Stimulated activated CD8-positive, alpha-beta memory T cell treated with anti-CD3 and anti-CD28 coated beads, Interleukin-2, amount 100 ng/mL, for 48 hours (primary cell): Measurements from ENCODE around the gene DAB2IP.
"Not testable (repeated sequence)": the region's sequence is repeated elsewhere in the genome, so short reads cannot be mapped to it uniquely, and the experiment has no call there.

ENCODE experiments used
- DNase-seq, 2 donors: peaks; one replicate each; pipeline ENCODE4 v3.0.0-alpha.2; 2020; ENCODE audit warnings: low read depth in 2 of 2

Gene DAB2IP

DNA sequence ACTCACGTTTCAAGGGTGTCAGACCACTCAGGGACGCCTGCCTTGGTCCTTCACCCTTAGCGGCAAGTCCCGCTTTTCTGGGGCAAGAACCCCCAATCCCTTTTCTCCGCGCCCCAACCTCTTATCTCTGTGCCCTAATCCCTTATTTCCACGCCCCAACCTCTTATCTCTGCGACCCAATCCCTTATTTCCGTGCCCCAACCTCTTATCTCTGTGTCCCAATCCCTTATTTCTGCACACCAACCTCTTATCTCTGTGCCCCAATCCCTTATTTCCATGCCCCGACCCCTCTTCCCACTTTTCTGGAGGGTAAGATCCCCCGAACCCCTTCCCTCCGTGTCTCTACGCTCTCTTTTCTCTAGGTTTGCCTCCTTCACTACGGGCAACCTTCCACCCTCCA is 139.4 kb downstream of the DAB2IP start:
- DNase-seq = no peak

DNA sequence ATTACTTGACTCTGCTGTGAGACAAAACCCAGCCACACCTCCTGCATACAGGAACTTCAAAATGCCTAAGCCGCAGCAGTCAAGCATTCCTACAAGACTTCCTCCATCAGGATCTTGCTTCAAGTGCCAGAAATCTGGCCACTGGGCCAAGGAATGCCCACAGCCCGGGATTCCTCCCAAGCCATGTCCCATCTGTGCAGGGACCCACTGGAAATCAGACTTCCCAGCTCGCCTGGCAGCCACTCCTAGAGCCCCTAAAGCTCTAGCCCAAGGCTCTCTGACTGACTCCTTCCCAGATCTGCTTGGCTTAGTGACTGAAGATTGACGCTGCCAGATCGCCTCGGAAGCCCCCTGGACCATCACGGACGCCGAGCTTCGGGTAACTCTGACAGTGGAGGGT is 141.0 kb downstream of the DAB2IP start:
- not testable (repeated sequence) for DNase-seq

DNA sequence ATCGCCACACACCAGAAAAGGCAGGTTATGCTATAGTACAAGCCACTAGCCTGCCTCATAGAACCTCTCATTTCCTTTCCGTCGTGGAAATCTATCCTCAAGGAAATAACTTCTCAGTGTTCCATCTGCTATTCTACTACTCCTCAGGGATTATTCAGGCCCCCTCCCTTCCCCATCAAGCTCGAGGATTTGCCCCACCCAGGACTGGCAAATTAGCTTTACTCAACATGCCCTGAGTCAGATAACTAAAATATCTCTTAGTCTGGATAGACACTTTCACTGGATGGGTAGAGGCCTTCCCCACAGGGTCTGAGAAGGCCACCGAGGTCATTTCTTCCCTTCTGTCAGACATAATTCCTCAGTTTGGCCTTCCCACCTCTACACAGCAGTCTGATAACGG is 142.9 kb downstream of the DAB2IP start:
- DNase-seq = not testable (repeated sequence)

DNA sequence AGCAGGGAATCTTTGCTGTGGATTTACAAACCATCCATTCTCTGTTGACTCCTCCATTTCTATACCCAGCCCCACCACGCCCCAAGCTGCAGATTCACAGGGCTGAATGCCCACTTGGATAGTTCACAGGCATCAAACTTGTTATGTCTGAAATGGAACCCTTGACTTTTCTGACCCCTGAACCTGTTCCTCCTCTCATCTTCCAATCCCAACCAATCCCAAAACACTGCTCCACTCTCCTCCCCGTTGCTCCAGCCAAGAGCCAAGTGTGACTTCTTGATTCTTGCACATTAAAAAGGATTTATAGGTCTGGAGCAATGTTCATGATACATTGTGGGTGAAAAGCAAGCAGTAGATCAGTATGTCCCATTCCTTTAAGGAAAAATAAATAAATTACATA is 145.6 kb downstream of the DAB2IP start:
- DNase-seq = no peak

DNA sequence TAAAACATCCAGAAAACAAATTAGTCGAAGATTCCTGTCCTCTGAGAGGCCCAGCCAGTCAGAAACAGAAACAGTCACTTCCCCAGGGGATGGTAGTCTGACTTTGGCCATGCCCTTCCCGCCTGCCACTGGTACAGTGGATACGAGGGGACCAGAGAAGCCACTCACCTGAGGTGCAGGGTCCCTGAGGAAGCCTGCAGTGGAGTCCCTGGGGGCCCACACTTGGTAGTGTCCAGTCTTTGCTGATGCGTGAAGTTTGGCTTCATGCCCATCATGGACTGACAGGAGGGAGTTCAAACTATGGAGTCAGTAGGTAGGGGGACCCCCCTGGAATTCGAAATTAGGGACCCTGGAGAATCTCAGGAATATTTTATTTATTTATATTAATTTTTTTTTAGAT is 147.5 kb downstream of the DAB2IP start:
- no peak for DNase-seq

DNA sequence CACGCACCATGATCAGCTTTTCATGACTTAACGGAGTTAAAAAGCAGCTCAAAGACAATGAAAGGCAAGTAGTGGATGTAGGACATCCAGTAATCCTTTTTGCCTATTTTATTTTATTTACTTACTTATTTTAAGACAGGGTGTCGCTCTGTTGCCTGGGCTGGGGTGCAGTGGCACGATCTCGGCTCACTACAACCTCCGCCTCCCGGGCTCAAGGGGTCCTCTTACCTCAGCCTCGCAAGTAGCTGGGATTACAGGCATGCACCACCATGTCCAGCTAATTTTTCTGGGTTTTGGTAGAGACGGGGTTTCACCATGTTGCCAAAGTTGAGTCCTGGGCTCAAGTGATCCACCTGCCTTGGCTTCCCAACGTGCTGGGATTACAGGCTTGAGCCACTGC is 148.9 kb downstream of the DAB2IP start:
- DNase-seq = no peak

DNA sequence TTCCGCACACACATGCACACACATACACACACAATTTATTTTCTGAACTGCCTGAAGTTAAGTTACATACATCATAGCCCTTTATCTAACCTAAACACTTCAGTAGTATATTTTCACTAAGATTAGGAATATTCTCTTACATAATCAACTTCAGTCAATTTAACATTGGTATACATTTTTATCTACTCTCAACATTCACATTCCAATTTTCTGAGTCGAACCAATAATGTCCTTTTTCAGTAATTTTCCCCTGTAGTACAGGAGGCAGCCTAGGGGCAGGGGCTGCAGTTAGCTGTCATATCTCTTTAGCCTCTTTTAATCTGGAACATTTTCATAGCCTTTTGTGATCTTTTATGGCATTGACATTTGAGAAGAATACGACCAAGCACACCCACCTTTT is 150.1 kb downstream of the DAB2IP start:
- no peak for DNase-seq

DNA sequence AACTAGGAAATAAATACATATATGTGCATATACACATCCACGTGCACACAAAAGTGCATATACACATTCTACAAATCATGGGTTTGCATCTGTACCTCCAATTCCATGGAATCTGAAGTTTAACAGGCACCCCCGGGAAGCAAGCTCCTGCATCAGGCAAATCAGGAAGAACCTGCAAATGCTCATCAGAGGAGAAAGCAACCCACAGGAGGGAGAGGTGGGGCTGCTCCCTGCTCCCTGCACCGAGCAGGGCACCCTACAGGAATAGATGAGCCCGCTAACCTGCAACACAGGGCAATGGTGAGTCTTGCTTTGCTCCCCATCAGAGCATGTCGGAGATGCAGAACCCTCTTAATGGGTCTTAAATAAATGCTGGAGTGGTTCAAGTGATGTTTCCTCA is 151.3 kb downstream of the DAB2IP start:
- no peak for DNase-seq

DNA sequence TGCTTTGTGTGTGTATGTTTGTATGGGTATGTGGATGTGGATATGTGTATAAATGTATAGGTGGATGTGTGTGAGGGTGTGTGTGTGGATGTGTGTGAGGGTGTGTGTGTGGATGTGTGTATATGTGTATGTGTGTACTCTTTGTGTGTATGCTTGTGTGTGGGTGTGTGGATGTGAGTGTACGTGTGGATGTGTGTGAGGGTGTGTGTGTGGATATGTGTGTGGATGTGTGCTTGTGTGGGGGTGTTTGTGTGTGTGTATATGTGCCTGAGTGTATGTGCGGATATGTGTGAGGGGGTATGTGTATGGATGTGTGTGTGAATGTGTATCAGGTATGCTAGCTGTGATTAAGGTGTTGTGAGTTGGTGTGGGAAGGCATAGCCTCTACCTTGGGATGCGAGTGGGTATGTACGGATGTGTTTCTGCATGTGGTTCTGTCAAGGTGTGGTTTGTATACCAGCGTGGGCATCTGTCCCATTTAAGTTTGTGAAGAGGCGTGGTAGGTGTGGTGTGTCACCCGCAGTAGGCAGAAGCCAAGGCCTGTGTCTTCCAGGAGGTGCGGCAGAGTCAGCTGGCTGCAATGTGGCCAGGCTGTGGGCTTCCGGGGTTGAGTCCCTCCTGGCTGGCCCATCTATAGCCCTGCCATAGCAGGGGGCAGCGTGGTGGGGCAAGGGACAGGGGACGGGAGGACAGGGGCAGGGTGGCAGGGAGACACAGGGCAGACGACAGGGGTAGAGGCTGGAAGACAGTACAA is 155.8 kb downstream of the DAB2IP start:
- DNase-seq = no peak

DNA sequence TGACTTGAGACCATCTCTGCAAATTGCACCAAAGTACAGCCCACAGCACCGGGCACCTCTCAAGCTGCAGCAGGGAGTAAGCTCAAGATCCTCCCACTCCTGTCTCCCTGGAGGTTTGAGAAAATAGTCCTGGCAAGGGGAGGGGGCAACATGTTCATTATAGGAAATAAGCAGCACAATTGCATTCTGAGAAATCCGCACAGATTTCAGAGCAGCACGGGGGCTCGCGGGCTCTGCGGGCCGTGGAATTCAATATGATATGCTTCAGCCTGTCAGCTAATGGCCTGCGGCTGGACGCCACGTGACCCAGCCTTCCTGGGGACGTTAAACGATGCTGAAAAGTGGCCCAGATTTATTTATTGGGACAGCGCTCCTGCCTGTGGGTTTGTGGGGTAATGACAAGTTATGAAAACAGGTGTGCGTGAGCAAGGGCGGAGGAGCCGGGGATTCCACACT is 156.4 kb downstream of the DAB2IP start:
- DNase-seq = no peak

DNA sequence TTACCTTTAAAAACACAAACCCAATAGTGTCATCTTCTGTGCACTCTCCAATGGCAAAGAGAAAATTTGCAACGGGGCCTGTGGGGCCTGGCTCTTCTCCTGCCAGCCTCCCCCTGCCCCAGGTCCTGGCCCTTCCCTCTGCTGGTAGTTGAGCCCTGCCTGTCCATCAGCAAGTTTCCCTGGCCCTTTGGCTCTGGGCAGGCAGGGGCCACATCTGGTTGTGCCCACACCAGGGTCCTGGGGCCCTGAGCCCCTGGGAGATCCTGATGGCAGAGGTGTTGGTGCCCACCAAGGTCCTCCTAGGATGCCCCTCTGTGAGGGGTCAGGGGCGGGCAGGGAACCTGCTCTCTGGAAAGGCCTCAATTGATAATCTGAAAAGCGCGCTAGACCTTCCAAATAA is 157.3 kb downstream of the DAB2IP start:
- no peak for DNase-seq

DNA sequence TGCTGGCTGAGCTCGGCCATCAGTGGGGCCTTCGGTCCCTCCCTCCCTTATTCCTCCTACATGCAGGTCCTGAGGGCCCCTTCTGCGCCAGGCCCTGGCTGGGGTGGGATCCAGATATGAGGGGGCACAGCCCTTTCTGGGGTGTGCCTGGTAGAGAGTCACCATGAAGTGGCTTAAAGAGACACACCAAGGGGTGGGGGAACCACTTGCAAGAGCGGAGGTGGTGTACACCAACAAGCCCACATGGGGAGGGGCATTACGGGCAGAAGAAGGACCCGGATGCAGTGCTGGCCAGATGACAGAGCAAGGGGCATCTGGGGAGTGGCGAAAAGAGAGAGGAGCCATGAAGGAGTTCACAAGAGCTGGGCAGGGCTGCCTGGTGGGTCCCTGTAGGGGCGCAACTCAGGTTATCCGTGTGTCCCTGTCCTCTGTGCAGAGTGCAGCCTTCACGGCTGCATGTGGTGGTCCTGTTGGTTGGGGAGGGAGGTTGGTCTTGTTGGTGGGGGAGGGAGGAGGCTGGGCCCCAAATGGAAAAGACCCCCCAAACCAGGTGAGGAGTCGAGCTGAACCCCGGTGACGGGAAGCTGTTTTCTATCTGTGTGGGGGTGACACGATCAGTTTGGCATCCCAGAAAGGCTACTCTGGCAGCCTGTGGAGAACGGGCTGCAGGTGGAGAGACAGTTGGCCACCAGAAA is 158.1 kb downstream of the DAB2IP start:
- no peak for DNase-seq

DNA sequence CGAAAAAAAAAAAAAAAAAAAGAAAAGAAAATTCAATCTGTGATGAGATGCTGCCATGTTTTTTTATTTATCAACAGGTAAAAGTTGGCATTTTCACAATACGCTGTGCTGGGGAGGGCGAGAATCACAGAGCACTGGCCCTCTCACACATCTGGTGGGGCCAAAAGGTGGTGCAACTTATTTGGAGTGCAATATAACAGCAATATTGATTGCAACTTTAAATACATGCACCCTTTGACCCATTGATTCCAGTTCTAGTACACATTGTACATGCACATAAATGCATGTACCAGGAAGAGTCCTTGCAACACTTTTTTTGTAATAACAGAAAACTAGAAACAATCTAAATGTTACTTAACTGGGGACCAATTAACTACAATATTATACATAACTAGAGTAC is 159.1 kb downstream of the DAB2IP start:
- DNase-seq = no peak

DNA sequence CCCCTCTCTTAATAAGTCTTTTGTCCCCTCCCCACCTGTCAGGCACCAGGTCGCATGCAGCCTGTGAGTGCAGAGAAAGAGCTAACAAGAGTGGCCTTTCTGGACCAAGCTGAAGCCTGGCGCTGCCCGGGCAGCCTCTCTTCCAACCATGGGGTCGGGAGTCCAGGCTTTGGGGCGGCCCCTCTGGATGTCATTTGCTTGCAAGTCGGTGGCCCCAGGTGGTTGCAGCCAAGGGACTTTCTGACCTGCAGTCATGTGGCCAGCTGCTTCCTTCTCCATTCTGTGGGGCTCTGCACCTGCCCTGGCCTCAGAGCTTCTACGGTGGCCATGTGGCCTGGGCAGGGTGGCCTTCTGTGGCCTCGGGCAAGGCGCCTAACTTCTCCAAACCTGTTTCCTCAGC is 159.7 kb downstream of the DAB2IP start:
- DNase-seq = no peak

DNA sequence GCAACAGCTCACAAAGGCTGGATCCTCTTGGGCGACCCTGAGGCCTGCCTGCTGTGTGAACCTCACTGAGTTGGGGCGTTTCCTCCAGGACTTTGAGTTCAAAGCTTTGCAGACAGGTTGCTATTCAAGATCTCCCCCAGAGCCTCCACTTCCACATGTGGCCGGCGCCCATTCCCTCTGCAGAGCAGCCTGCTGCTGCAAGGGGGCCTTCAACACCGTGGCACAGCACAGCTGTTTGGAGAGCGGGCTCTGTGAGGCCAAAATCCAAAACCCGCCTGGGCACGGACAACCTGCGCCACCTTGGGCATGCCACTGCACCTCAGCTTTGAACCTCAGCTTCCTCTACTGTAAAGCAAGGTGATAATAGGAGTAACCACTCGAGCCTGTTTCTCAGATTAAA is 160.3 kb downstream of the DAB2IP start:
- no peak for DNase-seq

DNA sequence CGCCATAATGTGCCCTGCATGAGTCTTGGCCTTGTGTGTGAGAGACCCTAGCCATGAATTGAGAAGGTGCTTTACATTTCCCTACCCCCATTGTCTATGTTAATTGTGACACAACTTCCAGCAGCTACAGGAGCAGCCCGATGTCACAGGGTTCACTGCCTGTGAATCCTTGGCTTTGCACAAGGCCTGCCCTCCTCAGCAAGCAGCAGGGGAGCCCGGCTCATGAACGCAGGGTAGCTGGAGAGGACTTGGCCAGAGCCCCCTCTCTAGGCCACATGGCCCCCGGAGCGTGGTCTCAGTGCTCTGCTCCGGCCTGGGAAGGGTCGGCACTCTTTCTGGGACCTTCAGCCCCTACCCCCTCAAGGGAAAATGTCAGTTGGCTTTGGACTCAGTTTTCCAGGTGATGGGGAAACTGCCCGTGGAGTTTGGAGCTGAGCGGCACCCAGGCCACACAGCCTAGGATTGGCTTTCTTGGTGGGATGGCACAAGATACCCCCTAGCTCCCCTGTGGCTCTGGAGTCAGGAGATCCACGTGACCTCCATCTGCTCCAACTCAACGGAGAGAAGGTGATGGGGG is 160.8 kb downstream of the DAB2IP start:
- DNase-seq = no peak

DNA sequence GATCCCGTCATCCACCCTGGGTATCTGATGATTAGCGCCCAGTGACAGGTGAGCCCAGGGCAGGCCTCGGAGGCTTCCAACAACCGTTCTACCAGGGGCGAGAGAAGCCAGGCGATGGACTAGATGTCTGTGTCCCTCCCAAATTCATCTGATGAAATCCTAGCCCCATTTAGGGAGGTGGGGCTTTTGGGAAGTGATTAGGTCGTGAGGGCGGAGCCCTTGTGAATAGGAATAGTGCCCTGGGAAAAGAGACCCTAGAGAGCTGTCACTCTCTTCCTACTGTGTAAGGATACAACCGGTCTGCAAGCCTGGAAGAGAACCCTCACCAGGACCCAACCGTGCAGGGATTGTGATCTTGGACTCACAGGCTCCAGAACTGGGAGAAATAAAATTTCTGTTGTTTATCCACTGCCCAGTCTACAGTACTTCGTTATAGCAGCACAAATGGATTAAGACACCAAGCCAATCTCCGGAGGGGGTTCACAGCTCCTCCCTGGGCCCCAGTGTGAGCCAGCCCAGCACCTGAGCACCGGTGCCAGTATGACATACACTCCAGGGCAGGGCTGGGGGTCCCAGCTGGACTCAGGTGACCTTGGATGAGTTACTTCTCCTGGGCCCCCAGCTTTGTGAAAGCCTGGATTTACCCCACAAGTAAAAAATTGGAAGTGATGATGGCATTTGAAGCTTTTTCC is 162.2 kb downstream of the DAB2IP start:
- no peak for DNase-seq

DNA sequence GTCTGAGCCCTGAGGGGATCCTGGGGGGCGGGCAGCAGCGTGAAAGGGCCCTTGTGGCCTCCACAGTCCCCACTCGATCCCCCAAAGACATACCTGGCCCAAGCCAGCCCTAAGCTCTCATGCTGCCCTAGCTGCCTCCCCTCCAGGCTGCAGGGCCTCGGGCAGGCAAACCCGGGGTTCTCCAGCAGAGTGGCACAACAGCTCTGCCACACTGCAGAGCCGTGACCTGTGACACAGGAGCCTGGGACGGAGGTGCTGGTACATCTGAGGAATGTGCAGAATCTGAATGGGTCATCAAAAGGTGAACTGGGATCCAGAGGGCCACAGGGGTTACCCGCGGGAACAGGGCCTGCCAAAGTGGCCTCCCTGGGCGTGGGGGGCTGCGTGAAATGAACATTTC is 163.2 kb downstream of the DAB2IP start:
- no peak for DNase-seq

DNA sequence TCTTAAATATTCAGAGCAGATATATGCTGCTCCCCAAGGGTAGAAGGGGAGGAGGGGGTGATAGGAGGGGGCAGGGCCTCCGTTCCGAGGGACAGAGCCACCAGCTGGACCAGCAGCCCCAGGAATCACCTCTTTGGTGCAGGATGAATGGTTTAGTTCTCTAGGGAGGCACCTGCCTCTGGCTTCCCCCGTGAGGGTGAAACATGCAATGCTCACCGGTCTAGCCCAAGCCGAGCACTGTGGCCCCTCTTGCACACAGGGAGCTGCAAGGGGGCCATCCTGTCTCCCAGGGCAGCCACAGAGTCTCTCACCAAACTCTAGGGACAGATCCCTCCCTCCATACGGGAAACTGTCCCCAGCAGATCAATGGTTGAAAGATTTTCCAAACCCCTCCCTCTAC is 163.7 kb downstream of the DAB2IP start:
- no peak for DNase-seq

DNA sequence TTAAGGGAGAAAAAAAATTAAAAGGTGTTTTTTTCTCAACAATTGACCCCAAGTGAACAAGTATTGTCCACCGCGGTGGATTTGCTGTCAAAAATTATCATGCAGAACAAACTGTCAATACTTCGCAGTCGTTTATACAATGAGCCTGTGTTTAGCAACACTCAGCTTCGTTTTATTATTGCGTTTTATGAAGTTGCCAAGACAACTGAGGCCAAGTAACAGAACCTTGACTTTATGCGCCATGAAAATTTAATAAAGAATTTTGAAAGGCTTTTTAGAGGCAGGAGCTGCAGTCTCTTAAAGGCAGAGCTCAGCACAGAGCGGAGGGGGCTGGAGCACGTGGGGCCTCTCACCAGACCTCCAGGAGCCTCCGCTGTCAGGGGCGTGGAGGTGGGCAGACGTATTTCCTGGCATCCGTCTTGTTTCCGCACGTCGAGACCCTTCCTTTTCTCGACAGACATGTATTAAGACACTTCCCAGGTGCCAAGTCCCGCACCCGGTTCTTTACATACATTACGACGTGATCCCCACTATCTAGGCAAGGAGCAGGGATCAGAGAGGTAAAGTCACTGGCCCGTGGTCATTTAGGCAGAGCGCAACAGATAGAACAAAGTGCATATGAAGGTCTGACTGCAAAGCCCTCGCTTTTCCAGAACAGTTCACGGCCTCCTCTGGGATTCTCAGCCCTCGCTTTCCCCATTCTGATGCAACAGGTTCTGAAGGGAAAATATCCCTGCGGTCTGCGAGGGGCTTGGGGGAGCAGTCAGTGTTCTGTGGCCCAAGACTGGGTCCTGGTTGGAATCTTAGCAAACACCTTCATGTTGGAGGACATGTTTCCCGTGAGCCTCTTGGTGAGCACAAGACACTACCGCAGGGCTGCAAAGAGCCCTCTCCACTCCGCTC is 164.4 kb downstream of the DAB2IP start:
- no peak for DNase-seq

DNA sequence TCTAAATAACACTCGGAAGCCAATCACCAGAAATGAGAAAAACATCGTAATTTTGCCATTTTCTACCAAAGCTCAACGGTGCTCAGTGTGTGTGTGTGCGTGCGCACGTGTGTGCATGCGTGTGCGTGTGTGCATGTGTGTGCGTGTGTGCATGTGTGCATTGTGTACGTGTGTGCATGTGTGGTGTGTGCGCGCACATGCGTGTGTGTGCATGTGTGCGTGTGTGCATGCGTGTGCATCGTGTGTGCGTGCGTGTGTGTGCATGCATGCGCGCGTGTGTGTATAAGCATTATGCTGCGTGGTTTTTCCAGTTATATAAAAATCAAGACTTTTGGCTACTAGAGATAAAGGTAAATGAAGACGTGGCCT is 165.0 kb downstream of the DAB2IP start:
- no peak for DNase-seq
